HepG2 (cell line): ENCODE results near the gene CBX2. TPM values are rescaled to one million over a fixed set of nuclear protein-coding genes. Genes with fewer than 3 reads are reported as not detected.

Source experiments
- CBFB ChIP-seq: sonication (generic); formaldehyde crosslinking; IDR thresholded peaks from 2 replicates; pipeline ENCODE4 v1.4.0; 2020; ENCODE audit warnings: missing genetic modification reagents
- ELF1 ChIP-seq: sonication (generic); formaldehyde crosslinking; IDR thresholded peaks from 2 replicates; pipeline ENCODE4 v1.4.0; 2020; ENCODE audit warnings: missing genetic modification reagents
- EP300 ChIP-seq, 3 experiments: sonication (generic) in 1 of 3; formaldehyde crosslinking in 1 of 3; IDR thresholded peaks; 2 replicates each; pipeline versions ENCODE4 v1.5.1 to v1.6.1; 2011 to 2020; ENCODE audit warnings: low read depth in 2 of 3, low read length in 2 of 3, borderline replicate concordance in 1 of 3, improper control_type of control experiment in 1 of 3, mild to moderate bottlenecking in 1 of 3, missing genetic modification reagents in 1 of 3, moderate library complexity in 1 of 3
- KAT7 ChIP-seq: IDR thresholded peaks from 2 replicates; pipeline ENCODE4 v1.6.1; 2018; ENCODE audit warnings: borderline replicate concordance, missing compliant biosample characterization
- RFXANK ChIP-seq: IDR thresholded peaks from 2 replicates; pipeline ENCODE4 v1.6.1; 2016
- TOPORS ChIP-seq: sonication (generic); formaldehyde crosslinking; IDR thresholded peaks from 2 replicates; pipeline ENCODE4 v1.8.0; 2023; ENCODE audit warnings: mild to moderate bottlenecking, missing genetic modification reagents
- ZFP41 ChIP-seq: sonication (generic); formaldehyde crosslinking; IDR thresholded peaks from 2 replicates; pipeline ENCODE4 v1.4.0; 2020; ENCODE audit warnings: mild to moderate bottlenecking, missing genetic modification reagents, borderline replicate concordance
- ZNF780A ChIP-seq: sonication (generic); formaldehyde crosslinking; IDR thresholded peaks from 2 replicates; pipeline ENCODE4 v1.8.0; 2022; ENCODE audit warnings: mild to moderate bottlenecking, missing genetic modification reagents, moderate library complexity
- polyA plus RNA-seq, 8 experiments: library from polyadenylated mRNA; depleted of rRNA in 3 of 8; stranded (reverse) in 7 of 8; unstranded in 1 of 8; fragments of >200 nt; fragmentation: Illumina TruSeq in 4 of 8; extraction: Trizol in 4 of 8; gene quantifications; 2 replicates each; pipeline versions ENCODE4 v1.2.1 to v1.2.3, GENCODE V29; 2011 to 2016; ENCODE audit warnings: low read depth in 4 of 8, missing spikeins in 1 of 8, mixed read lengths in 1 of 8; ENCODE audit not compliant: insufficient read depth in 1 of 8
- total RNA-seq, 5 experiments: library from RNA; depleted of rRNA; stranded (reverse); fragments of >200 nt; fragmentation: Illumina TruSeq; extraction: Trizol; gene quantifications; 2 replicates each; pipeline ENCODE4 v1.2.3, GENCODE V29; 2016; ENCODE audit warnings: low read depth in 1 of 5
- TF ChIP-seq, protein P1 (sequence below): sonication (generic); formaldehyde crosslinking; IDR thresholded peaks from 2 replicates; pipeline ENCODE4 v1.8.0; 2022; ENCODE audit warnings: missing genetic modification reagents, mild to moderate bottlenecking, inconsistent platforms, borderline replicate concordance
- TF ChIP-seq, protein P2 (sequence below): sonication (generic); formaldehyde crosslinking; IDR thresholded peaks from 2 replicates; pipeline ENCODE4 v1.9.0; 2021; ENCODE audit warnings: mild to moderate bottlenecking, missing genetic modification reagents
- TF ChIP-seq, protein P3 (sequence below), 2 experiments: sonication (generic) in 1 of 2; formaldehyde crosslinking in 1 of 2; IDR thresholded peaks; 2 replicates each; pipeline versions ENCODE4 v1.4.0 to v1.6.1; 2018 to 2020; ENCODE audit warnings: missing genetic modification reagents in 2 of 2, borderline replicate concordance in 1 of 2, low read depth in 1 of 2, mild to moderate bottlenecking in 1 of 2, missing biosample characterization in 1 of 2
- TF ChIP-seq, protein P4 (sequence below): sonication (generic); formaldehyde crosslinking; conservative IDR thresholded peaks from 2 replicates; pipeline ENCODE4 v1.8.0; 2022; ENCODE audit warnings: missing genetic modification reagents
- TF ChIP-seq, protein P5 (sequence below): sonication (generic); formaldehyde crosslinking; IDR thresholded peaks from 2 replicates; pipeline ENCODE4 v1.4.0; 2020; ENCODE audit warnings: mild to moderate bottlenecking, missing genetic modification reagents

Gene CBX2
- total and polyA plus RNA-seq, 2 of the 13 experiments (the other 11 are each of a cell fraction or from before 2014, with no cell fraction given) = 14.5 to 31.1 TPM

DNA sequence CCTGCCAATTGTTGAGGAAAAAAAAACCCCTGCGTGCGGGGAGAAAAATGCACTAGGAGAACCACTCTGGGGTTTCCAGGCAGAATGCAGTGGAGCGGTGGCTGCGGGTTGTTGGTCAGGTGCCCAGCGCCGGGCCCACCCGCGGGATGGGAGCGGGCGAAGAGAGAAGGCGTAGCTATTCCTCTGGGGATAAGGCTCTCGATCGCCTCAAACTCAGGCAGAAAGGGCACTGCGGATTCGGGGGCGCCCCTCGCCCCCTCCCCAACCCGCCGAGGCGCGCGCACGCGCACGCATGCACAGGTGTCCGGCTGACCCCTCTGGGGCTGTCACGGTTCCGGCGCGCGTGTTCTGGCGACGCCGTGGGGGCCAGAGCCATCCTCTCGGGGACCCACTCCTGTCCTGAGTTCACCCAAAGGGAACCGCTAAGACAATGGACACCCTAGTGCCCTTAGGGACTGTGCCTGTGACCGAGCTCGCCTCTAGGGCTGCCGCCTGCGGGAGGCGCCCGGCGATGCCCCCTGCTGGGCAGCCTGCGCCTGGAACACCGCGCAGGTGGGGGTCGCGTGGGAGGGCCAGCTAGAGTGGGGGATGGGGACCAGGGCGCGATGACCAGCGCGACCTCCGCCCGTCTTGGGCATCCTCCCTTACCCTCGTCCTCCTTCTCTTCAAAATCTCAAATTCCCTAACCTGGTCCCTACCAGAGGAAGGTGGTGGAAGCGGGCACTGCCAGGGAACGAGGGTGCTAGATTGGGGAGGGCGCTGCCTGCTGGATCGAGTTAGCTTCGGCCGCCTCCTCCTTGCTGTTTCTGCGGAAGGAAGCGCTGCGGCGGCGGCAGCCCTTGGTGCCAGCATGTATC lies 33.3 kb downstream of the CBX2 start (continued):
- TF ChIP-seq, protein P1, sequence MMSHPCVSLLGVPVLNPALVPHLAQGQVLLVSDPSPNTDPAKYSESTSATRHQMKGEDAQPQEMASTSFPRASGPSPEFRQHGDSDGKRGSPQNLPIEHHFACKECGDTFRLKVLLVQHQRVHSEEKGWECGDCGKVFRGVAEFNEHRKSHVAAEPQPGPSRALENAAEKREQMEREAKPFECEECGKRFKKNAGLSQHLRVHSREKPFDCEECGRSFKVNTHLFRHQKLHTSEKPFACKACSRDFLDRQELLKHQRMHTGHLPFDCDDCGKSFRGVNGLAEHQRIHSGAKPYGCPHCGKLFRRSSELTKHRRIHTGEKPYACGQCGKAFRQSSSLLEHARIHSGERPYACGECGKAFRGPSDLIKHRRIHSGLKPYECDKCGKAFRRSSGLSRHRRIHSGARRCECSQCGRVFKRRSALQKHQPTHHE (CRISPR knock-in tag) = no peak; the same call in 1 of the 2 replicates
- TF ChIP-seq RFXANK (CRISPR knock-in tag) (no peak), EP300 (IDR thresholded peaks at IDR 0.05; ENCODE audit: low read depth in 2 of 2, low read length in 2 of 2) (0 out of 4 replicates have a peak, but pooled peaks of 1 of the 2 experiments have one; percentile 14), EP300 (CRISPR knock-in tag; IDR thresholded peaks at IDR 0.05; ENCODE audit: borderline replicate concordance) (no peak), ZFP41 (no peak), ZNF780A (CRISPR knock-in tag) (no peak), CBFB (peak; percentile 49; the same call in 1 of the 2 replicates), ELF1 (no peak), KAT7 (CRISPR knock-in tag) (no peak), TOPORS (CRISPR knock-in tag) (peak; percentile 68; the same call in 1 of the 2 replicates)
- TF ChIP-seq, protein P2, sequence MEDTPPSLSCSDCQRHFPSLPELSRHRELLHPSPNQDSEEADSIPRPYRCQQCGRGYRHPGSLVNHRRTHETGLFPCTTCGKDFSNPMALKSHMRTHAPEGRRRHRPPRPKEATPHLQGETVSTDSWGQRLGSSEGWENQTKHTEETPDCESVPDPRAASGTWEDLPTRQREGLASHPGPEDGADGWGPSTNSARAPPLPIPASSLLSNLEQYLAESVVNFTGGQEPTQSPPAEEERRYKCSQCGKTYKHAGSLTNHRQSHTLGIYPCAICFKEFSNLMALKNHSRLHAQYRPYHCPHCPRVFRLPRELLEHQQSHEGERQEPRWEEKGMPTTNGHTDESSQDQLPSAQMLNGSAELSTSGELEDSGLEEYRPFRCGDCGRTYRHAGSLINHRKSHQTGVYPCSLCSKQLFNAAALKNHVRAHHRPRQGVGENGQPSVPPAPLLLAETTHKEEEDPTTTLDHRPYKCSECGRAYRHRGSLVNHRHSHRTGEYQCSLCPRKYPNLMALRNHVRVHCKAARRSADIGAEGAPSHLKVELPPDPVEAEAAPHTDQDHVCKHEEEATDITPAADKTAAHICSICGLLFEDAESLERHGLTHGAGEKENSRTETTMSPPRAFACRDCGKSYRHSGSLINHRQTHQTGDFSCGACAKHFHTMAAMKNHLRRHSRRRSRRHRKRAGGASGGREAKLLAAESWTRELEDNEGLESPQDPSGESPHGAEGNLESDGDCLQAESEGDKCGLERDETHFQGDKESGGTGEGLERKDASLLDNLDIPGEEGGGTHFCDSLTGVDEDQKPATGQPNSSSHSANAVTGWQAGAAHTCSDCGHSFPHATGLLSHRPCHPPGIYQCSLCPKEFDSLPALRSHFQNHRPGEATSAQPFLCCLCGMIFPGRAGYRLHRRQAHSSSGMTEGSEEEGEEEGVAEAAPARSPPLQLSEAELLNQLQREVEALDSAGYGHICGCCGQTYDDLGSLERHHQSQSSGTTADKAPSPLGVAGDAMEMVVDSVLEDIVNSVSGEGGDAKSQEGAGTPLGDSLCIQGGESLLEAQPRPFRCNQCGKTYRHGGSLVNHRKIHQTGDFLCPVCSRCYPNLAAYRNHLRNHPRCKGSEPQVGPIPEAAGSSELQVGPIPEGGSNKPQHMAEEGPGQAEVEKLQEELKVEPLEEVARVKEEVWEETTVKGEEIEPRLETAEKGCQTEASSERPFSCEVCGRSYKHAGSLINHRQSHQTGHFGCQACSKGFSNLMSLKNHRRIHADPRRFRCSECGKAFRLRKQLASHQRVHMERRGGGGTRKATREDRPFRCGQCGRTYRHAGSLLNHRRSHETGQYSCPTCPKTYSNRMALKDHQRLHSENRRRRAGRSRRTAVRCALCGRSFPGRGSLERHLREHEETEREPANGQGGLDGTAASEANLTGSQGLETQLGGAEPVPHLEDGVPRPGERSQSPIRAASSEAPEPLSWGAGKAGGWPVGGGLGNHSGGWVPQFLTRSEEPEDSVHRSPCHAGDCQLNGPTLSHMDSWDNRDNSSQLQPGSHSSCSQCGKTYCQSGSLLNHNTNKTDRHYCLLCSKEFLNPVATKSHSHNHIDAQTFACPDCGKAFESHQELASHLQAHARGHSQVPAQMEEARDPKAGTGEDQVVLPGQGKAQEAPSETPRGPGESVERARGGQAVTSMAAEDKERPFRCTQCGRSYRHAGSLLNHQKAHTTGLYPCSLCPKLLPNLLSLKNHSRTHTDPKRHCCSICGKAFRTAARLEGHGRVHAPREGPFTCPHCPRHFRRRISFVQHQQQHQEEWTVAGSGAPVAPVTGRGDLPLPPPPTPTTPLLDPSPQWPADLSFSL (CRISPR knock-in tag) = no peak
- TF ChIP-seq, protein P3, sequence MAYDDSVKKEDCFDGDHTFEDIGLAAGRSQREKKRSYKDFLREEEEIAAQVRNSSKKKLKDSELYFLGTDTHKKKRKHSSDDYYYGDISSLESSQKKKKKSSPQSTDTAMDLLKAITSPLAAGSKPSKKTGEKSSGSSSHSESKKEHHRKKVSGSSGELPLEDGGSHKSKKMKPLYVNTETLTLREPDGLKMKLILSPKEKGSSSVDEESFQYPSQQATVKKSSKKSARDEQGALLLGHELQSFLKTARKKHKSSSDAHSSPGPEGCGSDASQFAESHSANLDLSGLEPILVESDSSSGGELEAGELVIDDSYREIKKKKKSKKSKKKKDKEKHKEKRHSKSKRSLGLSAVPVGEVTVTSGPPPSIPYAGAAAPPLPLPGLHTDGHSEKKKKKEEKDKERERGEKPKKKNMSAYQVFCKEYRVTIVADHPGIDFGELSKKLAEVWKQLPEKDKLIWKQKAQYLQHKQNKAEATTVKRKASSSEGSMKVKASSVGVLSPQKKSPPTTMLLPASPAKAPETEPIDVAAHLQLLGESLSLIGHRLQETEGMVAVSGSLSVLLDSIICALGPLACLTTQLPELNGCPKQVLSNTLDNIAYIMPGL (CRISPR knock-in tag; IDR thresholded peaks at IDR 0.05; ENCODE audit: borderline replicate concordance in 1 of 2, low read depth in 1 of 2) = peak; percentile 89 to 98; a peak in 3 of 4 replicates
- TF ChIP-seq, protein P4, sequence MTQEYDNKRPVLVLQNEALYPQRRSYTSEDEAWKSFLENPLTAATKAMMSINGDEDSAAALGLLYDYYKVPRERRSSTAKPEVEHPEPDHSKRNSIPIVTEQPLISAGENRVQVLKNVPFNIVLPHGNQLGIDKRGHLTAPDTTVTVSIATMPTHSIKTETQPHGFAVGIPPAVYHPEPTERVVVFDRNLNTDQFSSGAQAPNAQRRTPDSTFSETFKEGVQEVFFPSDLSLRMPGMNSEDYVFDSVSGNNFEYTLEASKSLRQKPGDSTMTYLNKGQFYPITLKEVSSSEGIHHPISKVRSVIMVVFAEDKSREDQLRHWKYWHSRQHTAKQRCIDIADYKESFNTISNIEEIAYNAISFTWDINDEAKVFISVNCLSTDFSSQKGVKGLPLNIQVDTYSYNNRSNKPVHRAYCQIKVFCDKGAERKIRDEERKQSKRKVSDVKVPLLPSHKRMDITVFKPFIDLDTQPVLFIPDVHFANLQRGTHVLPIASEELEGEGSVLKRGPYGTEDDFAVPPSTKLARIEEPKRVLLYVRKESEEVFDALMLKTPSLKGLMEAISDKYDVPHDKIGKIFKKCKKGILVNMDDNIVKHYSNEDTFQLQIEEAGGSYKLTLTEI (CRISPR knock-in tag) = no peak
- TF ChIP-seq, protein P5, sequence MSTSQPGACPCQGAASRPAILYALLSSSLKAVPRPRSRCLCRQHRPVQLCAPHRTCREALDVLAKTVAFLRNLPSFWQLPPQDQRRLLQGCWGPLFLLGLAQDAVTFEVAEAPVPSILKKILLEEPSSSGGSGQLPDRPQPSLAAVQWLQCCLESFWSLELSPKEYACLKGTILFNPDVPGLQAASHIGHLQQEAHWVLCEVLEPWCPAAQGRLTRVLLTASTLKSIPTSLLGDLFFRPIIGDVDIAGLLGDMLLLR (CRISPR knock-in tag) = peak; percentile 27; the same call in 1 of the 2 replicates
